Activated T-helper 2 cell treated with anti-CD3 and anti-CD28 coated beads, Interferon-gamma antibody, Interleukin-2, Interleukin-4, amounts not matched to agents 10 μg/mL and 5 μg/mL and 100 μg/mL, durations not matched to agents 14 hours and 24 hours and 36 hours (primary cell): ENCODE results near the gene ZFAND2B. TPM values are rescaled to one million over a fixed set of nuclear protein-coding genes. Genes with fewer than 3 reads are reported as not detected.
A peak's percentile ranks its signal among the peaks of the same experiment; 100 is the strongest.

Source experiments
- DNase-seq: peaks from one replicate; pipeline ENCODE4 v3.0.0; 2021; ENCODE audit warnings: low spot score
- H3K27ac Mint-ChIP-seq: one replicate; pipeline ENCODE4 v1.8.0; 2021; ENCODE audit warnings: mixed read lengths
- H3K27me3 Mint-ChIP-seq: one replicate; pipeline ENCODE4 v1.8.0; 2021; ENCODE audit warnings: low read depth, mixed read lengths
- H3K36me3 Mint-ChIP-seq: one replicate; pipeline ENCODE4 v1.8.0; 2021; ENCODE audit warnings: low read depth, mixed read lengths
- H3K4me1 Mint-ChIP-seq: one replicate; pipeline ENCODE4 v1.8.0; 2021; ENCODE audit warnings: low read depth, mixed read lengths
- H3K4me3 Mint-ChIP-seq: one replicate; pipeline ENCODE4 v1.8.0; 2021; ENCODE audit warnings: low read depth, mild to moderate bottlenecking, moderate library complexity, mixed read lengths
- H3K9me3 Mint-ChIP-seq: one replicate; pipeline ENCODE4 v1.8.0; 2021; ENCODE audit warnings: mixed read lengths
- intact Hi-C: fragments of 100-400 bp; cut with micrococcal nuclease; formaldehyde crosslinking; loops from one replicate; pipeline ENCODE4 v1.15.1; 2023
- total RNA-seq: library from RNA; stranded (reverse); gene quantifications from 2 replicates; pipeline ENCODE4 v1.2.3, GENCODE V29; 2022

Gene ZFAND2B
- total RNA-seq, 1 donor from 2014 or later = 27.3 TPM

GRCh38 chr2:219168932-219169331, 37.6 kb upstream of the ZFAND2B start:
- Mint-ChIP-seq H3K9me3 (no peaks in the 10 kb centered on the region), H3K4me1 (peaks cover 10% of the 10 kb centered on the region), H3K27me3 (no peaks in the 10 kb centered on the region), H3K36me3 (peaks cover 20% of the 10 kb centered on the region), H3K27ac (no peak overlapping the region), H3K4me3 (no peak overlapping the region)
- intact Hi-C loops = no loop called here
- no peak for DNase-seq

GRCh38 chr2:219169930-219170654, 36.5 kb upstream of the ZFAND2B start, which contains the start of gene SLC23A3:
TSS of gene SLC23A3 (minus strand) at chr2:219170029. CDS start at chr2:219169984, 45 bp downstream.
- Mint-ChIP-seq H3K4me3 (no peak within 1 kb of the TSS), H3K27ac (no peak within 1 kb of the TSS), H3K36me3 (peaks cover 31% of the 10 kb centered on the region), H3K27me3 (no peaks in the 10 kb centered on the region), H3K4me1 (peaks cover 19% of the 10 kb centered on the region), H3K9me3 (no peaks in the 10 kb centered on the region)
- intact Hi-C loops = loop anchor here (10.0 kb wide), 1 partner anchor 375 kb away; the partner anchor contains the start of genes CHPF and TMEM198
- DNase-seq = no peak

GRCh38 chr2:219171231-219171651, 35.3 kb upstream of the ZFAND2B start:
- Mint-ChIP-seq H3K27me3 (no peaks in the 10 kb centered on the region), H3K36me3 (peaks cover 38% of the 10 kb centered on the region), H3K4me1 (peaks cover 28% of the 10 kb centered on the region), H3K4me3 (no peak overlapping the region), H3K27ac (no peak overlapping the region), H3K9me3 (no peaks in the 10 kb centered on the region)
- intact Hi-C loops = loop anchor here (10.0 kb wide), 1 partner anchor 374 kb away; the partner anchor contains the start of genes CHPF and TMEM198
- no peak for DNase-seq

GRCh38 chr2:219172231-219173154, 34.1 kb upstream of the ZFAND2B start:
- intact Hi-C loops = loop anchor here (10.0 kb wide), 1 partner anchor 372 kb away; the partner anchor contains the start of genes CHPF and TMEM198
- H3K27ac Mint-ChIP-seq = no peak overlapping the region
- peaks cover 38% of the 10 kb centered on the region for H3K36me3 Mint-ChIP-seq

GRCh38 chr2:219173176-219173575, 33.4 kb upstream of the ZFAND2B start:
- H3K4me3 Mint-ChIP-seq = no peak overlapping the region
- peaks cover 38% of the 10 kb centered on the region for H3K36me3 Mint-ChIP-seq
- intact Hi-C loops = loop anchor here (10.0 kb wide), 1 partner anchor 372 kb away; the partner anchor contains the start of genes CHPF and TMEM198
- no peaks in the 10 kb centered on the region for H3K27me3 Mint-ChIP-seq
- DNase-seq = no peak
- H3K9me3 Mint-ChIP-seq = no peaks in the 10 kb centered on the region
- H3K27ac Mint-ChIP-seq = no peak overlapping the region
- peaks cover 35% of the 10 kb centered on the region for H3K4me1 Mint-ChIP-seq

More at GRCh38 chr2:219172231-219173154, 34.1 kb upstream of the ZFAND2B start:
- H3K9me3 Mint-ChIP-seq = no peaks in the 10 kb centered on the region
- H3K4me3 Mint-ChIP-seq = no peak overlapping the region
- H3K27me3 Mint-ChIP-seq = no peaks in the 10 kb centered on the region
- DNase-seq = no peak
- H3K4me1 Mint-ChIP-seq = peaks cover 34% of the 10 kb centered on the region

- H3K9me3 Mint-ChIP-seq = no peaks in the 10 kb centered on the region
- peak overlapping the region; percentile 55 for H3K4me3 Mint-ChIP-seq
- intact Hi-C loops = loop anchor here (10.0 kb wide), 1 partner anchor 371 kb away; the partner anchor contains the start of genes CHPF and TMEM198
- no peak for DNase-seq
- H3K27ac Mint-ChIP-seq = no peak overlapping the region
- no peaks in the 10 kb centered on the region for H3K27me3 Mint-ChIP-seq
- H3K4me1 Mint-ChIP-seq = peaks cover 40% of the 10 kb centered on the region
- H3K36me3 Mint-ChIP-seq = peaks cover 38% of the 10 kb centered on the region
These were observed 32.4 kb upstream of the ZFAND2B start for GRCh38 chr2:219174146-219174545.

- H3K9me3 Mint-ChIP-seq = no peaks in the 10 kb centered on the region
- no peak for DNase-seq
- H3K4me1 Mint-ChIP-seq = peaks cover 43% of the 10 kb centered on the region
- intact Hi-C loops = loop anchor here (5.0 to 10.0 kb wide), 3 partner anchors 370 to 778 kb away; partner anchors contain the start of genes CHPF, CTDSP1, STK11IP and TMEM198
- no peak overlapping the region for H3K27ac Mint-ChIP-seq
- H3K27me3 Mint-ChIP-seq = no peaks in the 10 kb centered on the region
- peaks cover 42% of the 10 kb centered on the region for H3K36me3 Mint-ChIP-seq
- peak overlapping the region; percentile 61 for H3K4me3 Mint-ChIP-seq
These were observed 31.8 kb upstream of the ZFAND2B start for GRCh38 chr2:219174801-219175200.

- H3K4me3 Mint-ChIP-seq = peak overlapping the region; percentile 86
- no peak overlapping the region for H3K27ac Mint-ChIP-seq
- H3K27me3 Mint-ChIP-seq = no peaks in the 10 kb centered on the region
- intact Hi-C loops = loop anchor here (5.0 to 10.0 kb wide), 3 partner anchors 369 to 778 kb away; partner anchors contain the start of genes CHPF, CTDSP1, STK11IP and TMEM198
- no peak for DNase-seq
- peaks cover 42% of the 10 kb centered on the region for H3K36me3 Mint-ChIP-seq
- no peaks in the 10 kb centered on the region for H3K9me3 Mint-ChIP-seq
- peaks cover 39% of the 10 kb centered on the region for H3K4me1 Mint-ChIP-seq
These were observed 31.1 kb upstream of the ZFAND2B start for GRCh38 chr2:219175486-219175885.

- H3K27ac Mint-ChIP-seq = peak overlapping the region; percentile 75
- peaks cover 37% of the 10 kb centered on the region for H3K4me1 Mint-ChIP-seq
- intact Hi-C loops = loop anchor here (1.0 to 10.0 kb wide), 8 partner anchors 43 to 779 kb away; partner anchors contain the start of genes ABCB6, CHPF, CTDSP1 and DNPEP
- H3K4me3 Mint-ChIP-seq = peak overlapping the region; percentile 86
- no peaks in the 10 kb centered on the region for H3K27me3 Mint-ChIP-seq
- no peaks in the 10 kb centered on the region for H3K9me3 Mint-ChIP-seq
- DNase-seq = no peak
- peaks cover 48% of the 10 kb centered on the region for H3K36me3 Mint-ChIP-seq
These were observed 30.4 kb upstream of the ZFAND2B start for GRCh38 chr2:219175928-219176817.

- intact Hi-C loops = loop anchor here (1.0 to 10.0 kb wide), 12 partner anchors 17 to 780 kb away; partner anchors contain the start of genes ABCB6, CHPF, CTDSP1 and DNAJB2
- Mint-ChIP-seq H3K27ac (peak within 1 kb of the TSS; percentile 98), H3K36me3 (peaks cover 49% of the 10 kb centered on the region), H3K27me3 (no peaks in the 10 kb centered on the region), H3K9me3 (no peaks in the 10 kb centered on the region), H3K4me3 (peak within 1 kb of the TSS; percentile 91), H3K4me1 (peaks cover 38% of the 10 kb centered on the region)
- DNase-seq = peak; percentile 87
These were observed 29.6 kb upstream of the ZFAND2B start, which contains the start of gene CNPPD1 for GRCh38 chr2:219176818-219177551. TSS of gene CNPPD1 (minus strand) at chr2:219176925. CDS start at chr2:219176828, 97 bp downstream.
